Gastrocnemius medialis (tissue), 4 donors: ENCODE data around the gene TNRC6B.

ENCODE experiments used
- POLR2A ChIP-seq, 2 donors: fragments of 450-650 bp; IDR thresholded peaks; one replicate each; pipeline ENCODE4 v1.6.1; 2017; ENCODE audit warnings: antibody characterized with exemption in 2 of 2, mild to moderate bottlenecking in 2 of 2, moderate library complexity in 2 of 2
- TF ChIP-seq, protein P1 (sequence below), 5 experiments: fragments of 450-650 bp in 3 of 5; fragments of 200-600 bp in 2 of 5; sonication (generic) in 2 of 5; IDR thresholded peaks in 4 of 5; conservative IDR thresholded peaks in 1 of 5; 1 replicate in 4 of 5; 2 replicates in 1 of 5; pipeline ENCODE4 v1.5.1; 2016 to 2019; ENCODE audit warnings: antibody characterized with exemption in 5 of 5, mild to moderate bottlenecking in 3 of 5, moderate library complexity in 3 of 5

DNA sequence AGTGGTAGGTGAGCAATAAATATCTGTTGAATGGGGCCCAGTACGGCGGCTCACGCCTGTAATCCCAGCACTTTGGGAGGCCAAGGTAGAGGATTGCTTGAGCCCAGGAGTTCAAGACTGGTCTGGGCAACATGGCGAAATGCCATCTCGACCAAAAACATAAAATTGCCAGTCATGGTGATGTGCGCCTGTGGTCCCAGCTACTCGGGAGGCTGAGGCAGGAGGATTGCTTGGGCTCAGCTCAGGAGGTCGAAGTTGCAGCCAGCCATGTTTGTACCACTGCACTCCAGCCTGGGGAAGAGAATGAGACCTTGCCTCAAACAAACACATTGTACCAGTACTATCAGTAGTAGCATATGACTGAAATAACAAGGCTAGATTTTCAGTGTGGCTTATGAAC is 196.8 kb downstream of the TNRC6B start:
- TF ChIP-seq, protein P1, sequence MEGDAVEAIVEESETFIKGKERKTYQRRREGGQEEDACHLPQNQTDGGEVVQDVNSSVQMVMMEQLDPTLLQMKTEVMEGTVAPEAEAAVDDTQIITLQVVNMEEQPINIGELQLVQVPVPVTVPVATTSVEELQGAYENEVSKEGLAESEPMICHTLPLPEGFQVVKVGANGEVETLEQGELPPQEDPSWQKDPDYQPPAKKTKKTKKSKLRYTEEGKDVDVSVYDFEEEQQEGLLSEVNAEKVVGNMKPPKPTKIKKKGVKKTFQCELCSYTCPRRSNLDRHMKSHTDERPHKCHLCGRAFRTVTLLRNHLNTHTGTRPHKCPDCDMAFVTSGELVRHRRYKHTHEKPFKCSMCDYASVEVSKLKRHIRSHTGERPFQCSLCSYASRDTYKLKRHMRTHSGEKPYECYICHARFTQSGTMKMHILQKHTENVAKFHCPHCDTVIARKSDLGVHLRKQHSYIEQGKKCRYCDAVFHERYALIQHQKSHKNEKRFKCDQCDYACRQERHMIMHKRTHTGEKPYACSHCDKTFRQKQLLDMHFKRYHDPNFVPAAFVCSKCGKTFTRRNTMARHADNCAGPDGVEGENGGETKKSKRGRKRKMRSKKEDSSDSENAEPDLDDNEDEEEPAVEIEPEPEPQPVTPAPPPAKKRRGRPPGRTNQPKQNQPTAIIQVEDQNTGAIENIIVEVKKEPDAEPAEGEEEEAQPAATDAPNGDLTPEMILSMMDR (IDR thresholded peaks at IDR 0.05 in 4 of 5, conservative IDR thresholded peaks at IDR 0.05 in 1 of 5), result no peak
- TF ChIP-seq POLR2A (IDR thresholded peaks at IDR 0.05), result no peak
